SK-N-SH treated with all-trans-retinoic acid at 6 μM for 48 hours (cell line): ENCODE measurements around the gene ZNF160.

ENCODE experiments used
- ARNTL ChIP-seq: fragments of 450-650 bp; formaldehyde crosslinking; IDR thresholded peaks from 2 replicates; pipeline ENCODE4 v1.5.0; 2020; ENCODE audit warnings: low read depth, mild to moderate bottlenecking, moderate library complexity, borderline replicate concordance
- ESRRG ChIP-seq: fragments of 250-450 bp; sonication (Bioruptor Pico); IDR thresholded peaks from 2 replicates; pipeline ENCODE4 v1.6.1; 2021; ENCODE audit warnings: mild to moderate bottlenecking
- GLIS3 ChIP-seq: fragments of 250-450 bp; sonication (Bioruptor Pico); IDR thresholded peaks from 2 replicates; pipeline ENCODE4 v1.5.0; 2020; ENCODE audit warnings: mild to moderate bottlenecking, moderate library complexity
- ISL1 ChIP-seq: fragments of 250-450 bp; sonication (Bioruptor Pico); IDR thresholded peaks from 2 replicates; pipeline ENCODE4 v2.1.2; 2022; ENCODE audit warnings: mild to moderate bottlenecking, moderate library complexity
- OSR1 ChIP-seq: fragments of 250-450 bp; sonication (Bioruptor Pico); IDR thresholded peaks from 2 replicates; pipeline ENCODE4 v1.8.0; 2022; ENCODE audit warnings: moderate library complexity, mild to moderate bottlenecking, inconsistent platforms
- RARB ChIP-seq: fragments of 250-450 bp; sonication (Bioruptor Pico); IDR thresholded peaks from 2 replicates; pipeline ENCODE4 v1.8.0; 2021; ENCODE audit warnings: mild to moderate bottlenecking, moderate library complexity
- SNAI2 ChIP-seq: fragments of 250-450 bp; sonication (Bioruptor Pico); IDR thresholded peaks from 2 replicates; pipeline ENCODE4 v1.5.0; 2020; ENCODE audit warnings: mild to moderate bottlenecking, moderate library complexity
- ZC3H10 ChIP-seq: fragments of 250-450 bp; sonication (Bioruptor Pico); IDR thresholded peaks from 2 replicates; pipeline ENCODE4 v1.5.1; 2021; ENCODE audit warnings: mild to moderate bottlenecking, moderate library complexity
- ZFP30 ChIP-seq: fragments of 450-650 bp; formaldehyde crosslinking; IDR thresholded peaks from 2 replicates; pipeline ENCODE4 v1.5.0; 2022; ENCODE audit warnings: mild to moderate bottlenecking, moderate library complexity
- TF ChIP-seq, protein P1 (sequence below): fragments of 250-450 bp; sonication (Bioruptor Pico); IDR thresholded peaks from 2 replicates; pipeline ENCODE4 v1.5.1; 2020; ENCODE audit warnings: low read depth, mild to moderate bottlenecking, moderate library complexity
- TF ChIP-seq, protein P2 (sequence below): fragments of 250-450 bp; sonication (Bioruptor Pico); IDR thresholded peaks from 2 replicates; pipeline ENCODE4 v1.8.0; 2020; ENCODE audit warnings: mild to moderate bottlenecking, moderate library complexity, borderline replicate concordance
- TF ChIP-seq, protein P3 (sequence below): fragments of 250-450 bp; sonication (Bioruptor Pico); IDR thresholded peaks from 2 replicates; pipeline ENCODE4 v1.8.0; 2021; ENCODE audit warnings: low read depth, mild to moderate bottlenecking, moderate library complexity, borderline replicate concordance
- TF ChIP-seq, protein P4 (sequence below): fragments of 250-450 bp; sonication (Bioruptor Pico); IDR thresholded peaks from 2 replicates; pipeline ENCODE4 v1.5.0; 2020; ENCODE audit warnings: mild to moderate bottlenecking, moderate library complexity

DNA sequence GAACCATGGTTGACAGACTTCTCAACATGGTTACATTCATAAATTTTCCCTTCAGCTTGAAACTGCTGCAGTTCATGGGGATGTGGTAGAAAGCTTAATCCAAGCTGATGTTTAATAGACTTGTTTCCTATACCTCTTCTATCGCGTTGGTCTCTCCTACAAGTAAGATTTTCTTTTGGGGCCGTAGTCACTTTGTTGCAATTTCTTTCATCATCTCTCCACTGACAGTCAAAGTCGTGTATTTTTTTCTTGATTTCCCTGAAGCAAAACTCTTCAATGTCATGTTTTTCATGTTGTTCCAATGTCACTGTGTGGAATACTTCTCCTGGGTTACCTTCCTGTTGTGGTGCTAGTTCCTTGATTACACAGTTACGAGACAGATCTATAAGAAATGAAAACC lies 6.3 kb upstream of the ZNF160 start:
- TF ChIP-seq, protein P1, sequence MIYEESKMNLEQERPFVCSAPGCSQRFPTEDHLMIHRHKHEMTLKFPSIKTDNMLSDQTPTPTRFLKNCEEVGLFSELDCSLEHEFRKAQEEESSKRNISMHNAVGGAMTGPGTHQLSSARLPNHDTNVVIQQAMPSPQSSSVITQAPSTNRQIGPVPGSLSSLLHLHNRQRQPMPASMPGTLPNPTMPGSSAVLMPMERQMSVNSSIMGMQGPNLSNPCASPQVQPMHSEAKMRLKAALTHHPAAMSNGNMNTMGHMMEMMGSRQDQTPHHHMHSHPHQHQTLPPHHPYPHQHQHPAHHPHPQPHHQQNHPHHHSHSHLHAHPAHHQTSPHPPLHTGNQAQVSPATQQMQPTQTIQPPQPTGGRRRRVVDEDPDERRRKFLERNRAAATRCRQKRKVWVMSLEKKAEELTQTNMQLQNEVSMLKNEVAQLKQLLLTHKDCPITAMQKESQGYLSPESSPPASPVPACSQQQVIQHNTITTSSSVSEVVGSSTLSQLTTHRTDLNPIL (CRISPR knock-in tag), result no peak
- TF ChIP-seq GLIS3 (CRISPR knock-in tag), result no peak
- TF ChIP-seq ISL1 (CRISPR knock-in tag), result no peak
- no peak for TF ChIP-seq ESRRG (CRISPR knock-in tag)
- no peak for TF ChIP-seq SNAI2 (CRISPR knock-in tag)
- TF ChIP-seq, protein P2, sequence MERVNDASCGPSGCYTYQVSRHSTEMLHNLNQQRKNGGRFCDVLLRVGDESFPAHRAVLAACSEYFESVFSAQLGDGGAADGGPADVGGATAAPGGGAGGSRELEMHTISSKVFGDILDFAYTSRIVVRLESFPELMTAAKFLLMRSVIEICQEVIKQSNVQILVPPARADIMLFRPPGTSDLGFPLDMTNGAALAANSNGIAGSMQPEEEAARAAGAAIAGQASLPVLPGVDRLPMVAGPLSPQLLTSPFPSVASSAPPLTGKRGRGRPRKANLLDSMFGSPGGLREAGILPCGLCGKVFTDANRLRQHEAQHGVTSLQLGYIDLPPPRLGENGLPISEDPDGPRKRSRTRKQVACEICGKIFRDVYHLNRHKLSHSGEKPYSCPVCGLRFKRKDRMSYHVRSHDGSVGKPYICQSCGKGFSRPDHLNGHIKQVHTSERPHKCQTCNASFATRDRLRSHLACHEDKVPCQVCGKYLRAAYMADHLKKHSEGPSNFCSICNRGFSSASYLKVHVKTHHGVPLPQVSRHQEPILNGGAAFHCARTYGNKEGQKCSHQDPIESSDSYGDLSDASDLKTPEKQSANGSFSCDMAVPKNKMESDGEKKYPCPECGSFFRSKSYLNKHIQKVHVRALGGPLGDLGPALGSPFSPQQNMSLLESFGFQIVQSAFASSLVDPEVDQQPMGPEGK (CRISPR knock-in tag), result no peak
- TF ChIP-seq, protein P3, sequence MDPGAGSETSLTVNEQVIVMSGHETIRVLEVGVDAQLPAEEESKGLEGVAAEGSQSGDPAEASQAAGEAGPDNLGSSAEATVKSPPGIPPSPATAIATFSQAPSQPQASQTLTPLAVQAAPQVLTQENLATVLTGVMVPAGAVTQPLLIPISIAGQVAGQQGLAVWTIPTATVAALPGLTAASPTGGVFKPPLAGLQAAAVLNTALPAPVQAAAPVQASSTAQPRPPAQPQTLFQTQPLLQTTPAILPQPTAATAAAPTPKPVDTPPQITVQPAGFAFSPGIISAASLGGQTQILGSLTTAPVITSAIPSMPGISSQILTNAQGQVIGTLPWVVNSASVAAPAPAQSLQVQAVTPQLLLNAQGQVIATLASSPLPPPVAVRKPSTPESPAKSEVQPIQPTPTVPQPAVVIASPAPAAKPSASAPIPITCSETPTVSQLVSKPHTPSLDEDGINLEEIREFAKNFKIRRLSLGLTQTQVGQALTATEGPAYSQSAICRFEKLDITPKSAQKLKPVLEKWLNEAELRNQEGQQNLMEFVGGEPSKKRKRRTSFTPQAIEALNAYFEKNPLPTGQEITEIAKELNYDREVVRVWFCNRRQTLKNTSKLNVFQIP, result no peak
- TF ChIP-seq OSR1 (CRISPR knock-in tag), result no peak
- TF ChIP-seq, protein P4, sequence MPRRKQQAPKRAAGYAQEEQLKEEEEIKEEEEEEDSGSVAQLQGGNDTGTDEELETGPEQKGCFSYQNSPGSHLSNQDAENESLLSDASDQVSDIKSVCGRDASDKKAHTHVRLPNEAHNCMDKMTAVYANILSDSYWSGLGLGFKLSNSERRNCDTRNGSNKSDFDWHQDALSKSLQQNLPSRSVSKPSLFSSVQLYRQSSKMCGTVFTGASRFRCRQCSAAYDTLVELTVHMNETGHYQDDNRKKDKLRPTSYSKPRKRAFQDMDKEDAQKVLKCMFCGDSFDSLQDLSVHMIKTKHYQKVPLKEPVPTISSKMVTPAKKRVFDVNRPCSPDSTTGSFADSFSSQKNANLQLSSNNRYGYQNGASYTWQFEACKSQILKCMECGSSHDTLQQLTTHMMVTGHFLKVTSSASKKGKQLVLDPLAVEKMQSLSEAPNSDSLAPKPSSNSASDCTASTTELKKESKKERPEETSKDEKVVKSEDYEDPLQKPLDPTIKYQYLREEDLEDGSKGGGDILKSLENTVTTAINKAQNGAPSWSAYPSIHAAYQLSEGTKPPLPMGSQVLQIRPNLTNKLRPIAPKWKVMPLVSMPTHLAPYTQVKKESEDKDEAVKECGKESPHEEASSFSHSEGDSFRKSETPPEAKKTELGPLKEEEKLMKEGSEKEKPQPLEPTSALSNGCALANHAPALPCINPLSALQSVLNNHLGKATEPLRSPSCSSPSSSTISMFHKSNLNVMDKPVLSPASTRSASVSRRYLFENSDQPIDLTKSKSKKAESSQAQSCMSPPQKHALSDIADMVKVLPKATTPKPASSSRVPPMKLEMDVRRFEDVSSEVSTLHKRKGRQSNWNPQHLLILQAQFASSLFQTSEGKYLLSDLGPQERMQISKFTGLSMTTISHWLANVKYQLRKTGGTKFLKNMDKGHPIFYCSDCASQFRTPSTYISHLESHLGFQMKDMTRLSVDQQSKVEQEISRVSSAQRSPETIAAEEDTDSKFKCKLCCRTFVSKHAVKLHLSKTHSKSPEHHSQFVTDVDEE (CRISPR knock-in tag), result no peak
- no peak for TF ChIP-seq ZC3H10
- TF ChIP-seq ZFP30 (CRISPR knock-in tag), result no peak
- TF ChIP-seq RARB, result no peak
- TF ChIP-seq ARNTL (CRISPR knock-in tag), result no peak
